HFF-Myc (cell line): Measurements from ENCODE around the gene CYP46A1.

Experiments used
- DNase-seq: peaks from one replicate; pipeline ENCODE4 v3.0.0-alpha.2; 2011; ENCODE audit warnings: low read depth; ENCODE audit errors: extremely low read depth
- H3K4me3 ChIP-seq: replicated peaks from 2 replicates; pipeline ENCODE4 v1.5.1; 2011; ENCODE audit warnings: low read depth, mild to moderate bottlenecking, control low read depth, low read length
- CTCF ChIP-seq: IDR thresholded peaks from 2 replicates; pipeline ENCODE4 v1.5.1; 2012; ENCODE audit warnings: mild to moderate bottlenecking, low read depth, low read length, control low read depth; ENCODE audit errors: missing control alignments

CYP46A1 gene

GRCh38 chr14:99733540-99734405, 49.7 kb downstream of the CYP46A1 start:
- no peak overlapping the region for H3K4me3 ChIP-seq
- no peak for TF ChIP-seq CTCF
- DNase-seq = no peak

- TF ChIP-seq CTCF = no peak
- DNase-seq = no peak
- H3K4me3 ChIP-seq = no peak overlapping the region
These were observed 50.4 kb downstream of the CYP46A1 start for GRCh38 chr14:99734406-99735051.

GRCh38 chr14:99735189-99736135, 51.4 kb downstream of the CYP46A1 start:
- DNase-seq = no peak
- no peak for TF ChIP-seq CTCF
- no peak overlapping the region for H3K4me3 ChIP-seq

GRCh38 chr14:99736603-99737371, 52.7 kb downstream of the CYP46A1 start:
- TF ChIP-seq CTCF = no peak
- no peak overlapping the region for H3K4me3 ChIP-seq
- DNase-seq = no peak

- no peak overlapping the region for H3K4me3 ChIP-seq
- no peak for TF ChIP-seq CTCF
- no peak for DNase-seq
These were observed 53.4 kb downstream of the CYP46A1 start for GRCh38 chr14:99737451-99737951.
